Activated naive CD4-positive, alpha-beta T cell treated with anti-CD3 and anti-CD28 coated beads for 36 hours (primary cell): ENCODE results near the gene ARPIN. TPM values are rescaled to one million over a fixed set of nuclear protein-coding genes. Genes with fewer than 3 reads are reported as not detected.
A peak's percentile ranks its signal among the peaks of the same experiment; 100 is the strongest.

Experiments
- CTCF ChIA-PET: fragments of 350-600 bp; sonication (Branson Sonifier 250); formaldehyde crosslinking; loops from one replicate; lab custom pipeline; 2021; ENCODE audit warnings: antibody characterized with exemption; lab: Charles Lee
- DNase-seq: peaks from one replicate; pipeline ENCODE4 v3.0.0-alpha.2; 2020
- H3K27ac Mint-ChIP-seq: one replicate; pipeline ENCODE4 v1.8.0; 2021; ENCODE audit warnings: mild to moderate bottlenecking, mixed read lengths
- H3K27me3 Mint-ChIP-seq: one replicate; pipeline ENCODE4 v1.8.0; 2021; ENCODE audit warnings: low read depth, mixed read lengths
- H3K36me3 Mint-ChIP-seq: one replicate; pipeline ENCODE4 v1.8.0; 2021; ENCODE audit warnings: low read depth, mixed read lengths
- H3K4me1 Mint-ChIP-seq: one replicate; pipeline ENCODE4 v1.8.0; 2021; ENCODE audit warnings: low read depth, mixed read lengths
- H3K4me3 Mint-ChIP-seq: one replicate; pipeline ENCODE4 v1.8.0; 2021; ENCODE audit warnings: mild to moderate bottlenecking, moderate library complexity, mixed read lengths
- H3K9me3 Mint-ChIP-seq: one replicate; pipeline ENCODE4 v1.8.0; 2021; ENCODE audit warnings: mixed read lengths
- intact Hi-C: fragments of 100-400 bp; cut with micrococcal nuclease; formaldehyde crosslinking; loops from one replicate; pipeline ENCODE4 v1.15.1; 2023
- total RNA-seq, 2 experiments: library from RNA; stranded (reverse); gene quantifications; one replicate each; pipeline ENCODE4 v1.2.3, GENCODE V29; 2021

The ARPIN gene
- total RNA-seq, 2 experiments from 2014 or later, result not detected

DNA sequence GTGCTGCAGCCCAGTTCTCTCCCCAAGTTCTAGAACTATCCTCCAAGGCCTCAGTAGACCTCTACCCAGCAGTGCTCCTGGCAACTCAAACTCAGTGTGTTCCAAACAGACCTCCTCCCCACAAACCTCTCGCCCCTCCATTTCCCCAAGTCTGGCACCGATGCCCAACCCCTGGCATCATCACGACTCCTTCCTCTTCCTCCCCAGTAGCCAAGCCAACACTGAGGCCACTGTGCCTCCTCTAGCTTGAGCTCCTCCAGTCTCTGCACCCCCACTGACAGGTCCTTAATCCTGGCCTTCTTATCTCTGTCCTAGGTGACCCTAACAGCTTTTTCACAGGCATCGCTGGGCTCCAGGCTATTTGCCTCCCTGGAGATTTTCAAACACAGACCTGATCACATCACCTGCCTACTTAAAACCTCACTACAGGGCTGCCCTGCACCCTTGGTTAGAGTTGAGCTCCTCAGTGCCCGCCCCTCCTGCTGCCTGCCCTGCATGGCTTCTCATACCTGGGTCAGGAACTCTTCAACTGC, 6.8 kb downstream of the ARPIN start:
- Mint-ChIP-seq H3K36me3 (no peaks in the 10 kb centered on the region), H3K27me3 (peaks cover 8% of the 10 kb centered on the region), H3K4me3 (no peak overlapping the region), H3K4me1 (no peaks in the 10 kb centered on the region), H3K9me3 (no peaks in the 10 kb centered on the region), H3K27ac (no peak overlapping the region)
- CTCF ChIA-PET, result interaction anchor here (1.2 kb wide), 1 partner anchor 164 kb away, joined by 5 read pairs; no protein-coding TSS in a partner anchor
- no peak for DNase-seq
- intact Hi-C loops, result no loop called here

DNA sequence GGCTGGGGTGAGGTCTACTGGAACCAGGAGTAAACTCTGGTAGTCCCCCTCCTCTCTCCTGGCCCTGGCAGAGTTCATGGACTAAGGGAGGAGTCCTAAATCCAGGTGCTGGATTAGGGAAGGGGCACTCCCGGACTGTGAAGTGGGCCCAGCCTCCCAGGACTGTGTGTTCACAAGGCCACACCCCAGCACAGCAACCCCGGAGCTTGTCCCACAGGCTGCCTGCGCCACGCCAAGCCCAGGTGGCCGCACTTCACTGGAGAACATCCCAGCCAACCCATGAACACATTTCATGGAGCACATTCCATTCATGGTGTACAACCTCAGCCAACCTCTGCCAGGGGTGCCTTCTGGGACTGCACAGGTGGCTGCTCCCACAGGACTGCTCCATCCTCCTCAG, 8.2 kb downstream of the ARPIN start:
- no peak for DNase-seq
- Mint-ChIP-seq H3K4me3 (no peak overlapping the region), H3K36me3 (no peaks in the 10 kb centered on the region), H3K27ac (no peak overlapping the region), H3K9me3 (no peaks in the 10 kb centered on the region), H3K4me1 (no peaks in the 10 kb centered on the region), H3K27me3 (no peaks in the 10 kb centered on the region)
- CTCF ChIA-PET, result interaction anchor here (0.9 to 1.2 kb wide), 2 partner anchors 165 to 167 kb away, joined by 3 to 5 read pairs; no protein-coding TSS in a partner anchor
- intact Hi-C loops, result no loop called here

DNA sequence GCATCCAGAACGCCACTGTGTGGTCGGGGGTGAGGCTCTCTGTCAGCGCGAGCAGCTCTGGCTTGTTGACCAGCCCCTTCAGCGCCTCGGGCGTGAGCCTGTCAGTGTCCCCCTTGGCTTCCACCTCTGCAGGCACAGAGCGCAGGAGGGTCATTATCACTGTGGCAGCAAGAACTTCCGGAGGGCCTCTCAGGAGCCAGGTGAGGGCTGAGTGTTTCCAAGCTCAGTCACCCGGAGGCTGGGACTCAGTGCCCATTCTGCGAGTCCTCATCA, 9.0 kb downstream of the ARPIN start:
- no peak overlapping the region for H3K4me3 Mint-ChIP-seq
- no peaks in the 10 kb centered on the region for H3K27me3 Mint-ChIP-seq
- no peaks in the 10 kb centered on the region for H3K36me3 Mint-ChIP-seq
- no peaks in the 10 kb centered on the region for H3K4me1 Mint-ChIP-seq
- no peaks in the 10 kb centered on the region for H3K9me3 Mint-ChIP-seq
- H3K27ac Mint-ChIP-seq, result no peak overlapping the region
- intact Hi-C loops, result no loop called here
- CTCF ChIA-PET, result interaction anchor here (0.9 kb wide), 1 partner anchor 167 kb away, joined by 3 read pairs; no protein-coding TSS in a partner anchor
- DNase-seq, result no peak

DNA sequence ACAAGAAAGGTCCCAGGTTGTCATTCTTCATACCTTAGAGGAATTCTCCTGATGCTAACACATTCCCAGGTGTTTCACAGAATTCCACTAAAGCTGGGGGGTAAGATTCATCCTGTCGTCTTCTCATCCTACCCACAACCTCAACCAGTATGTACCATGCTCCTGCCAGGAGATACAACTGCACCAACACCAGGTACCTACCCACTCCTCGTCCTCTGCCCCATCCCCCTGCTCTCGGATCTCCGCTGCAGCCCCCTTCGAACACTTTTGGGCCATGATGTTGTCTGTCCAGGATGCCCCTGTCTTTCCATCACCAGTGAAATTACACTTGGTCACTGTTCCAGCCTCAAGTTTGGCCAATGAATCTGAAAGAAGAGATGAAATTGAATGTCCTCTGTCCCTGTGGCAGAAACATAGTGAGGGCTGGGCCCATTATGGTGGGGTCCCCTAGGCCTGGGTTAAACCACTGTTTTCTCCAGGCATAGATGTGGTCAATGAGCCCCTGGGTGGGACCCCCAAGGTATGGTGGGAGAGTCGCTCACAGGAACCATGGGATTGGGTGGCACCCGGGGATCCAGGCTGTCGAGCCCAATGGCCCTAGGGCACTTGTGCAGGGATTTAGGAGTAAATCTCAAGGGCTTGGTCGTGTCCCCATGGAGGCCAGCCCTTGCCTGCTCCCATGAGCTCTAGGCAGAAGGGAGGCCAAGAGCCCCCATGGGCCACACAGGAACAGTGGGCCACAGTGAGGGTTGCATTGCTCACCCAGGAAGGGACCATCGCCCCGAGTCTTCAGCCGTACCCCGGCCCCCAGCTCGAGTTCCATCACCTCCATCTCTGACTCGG, 9.5 kb downstream of the ARPIN start:
- H3K36me3 Mint-ChIP-seq, result no peaks in the 10 kb centered on the region
- CTCF ChIA-PET, result no interaction called here
- H3K9me3 Mint-ChIP-seq, result no peaks in the 10 kb centered on the region
- no peaks in the 10 kb centered on the region for H3K27me3 Mint-ChIP-seq
- H3K27ac Mint-ChIP-seq, result no peak overlapping the region
- no peak for DNase-seq
- no peaks in the 10 kb centered on the region for H3K4me1 Mint-ChIP-seq
- intact Hi-C loops, result no loop called here
- H3K4me3 Mint-ChIP-seq, result no peak overlapping the region

DNA sequence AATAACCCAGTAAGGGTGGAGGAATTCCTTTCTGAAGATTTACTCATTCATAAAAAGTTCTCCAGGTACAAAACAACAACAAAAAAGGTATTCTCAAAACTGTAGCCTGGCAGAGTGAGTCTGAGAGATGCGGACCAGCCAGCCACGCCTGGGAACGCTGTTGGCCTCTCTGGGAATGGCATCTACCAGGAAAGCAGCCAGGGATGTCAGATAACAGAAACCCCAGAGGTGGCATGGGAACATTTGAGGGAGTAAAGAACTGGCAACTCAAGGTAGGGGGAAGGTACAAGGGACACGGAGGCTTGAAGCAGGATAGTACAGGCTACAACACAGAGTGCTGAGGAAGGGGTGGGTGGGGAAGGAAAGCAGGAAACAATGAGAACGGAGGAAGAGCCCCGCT, 11.9 kb downstream of the ARPIN start:
- Mint-ChIP-seq H3K4me3 (no peak overlapping the region), H3K27ac (no peak overlapping the region), H3K36me3 (no peaks in the 10 kb centered on the region), H3K9me3 (no peaks in the 10 kb centered on the region), H3K4me1 (peaks cover 11% of the 10 kb centered on the region), H3K27me3 (no peaks in the 10 kb centered on the region)
- DNase-seq, result no peak
- intact Hi-C loops, result no loop called here
- CTCF ChIA-PET, result interaction anchor here (7.0 kb wide), 1 partner anchor 172 kb away, joined by 60 read pairs; no protein-coding TSS in a partner anchor

DNA sequence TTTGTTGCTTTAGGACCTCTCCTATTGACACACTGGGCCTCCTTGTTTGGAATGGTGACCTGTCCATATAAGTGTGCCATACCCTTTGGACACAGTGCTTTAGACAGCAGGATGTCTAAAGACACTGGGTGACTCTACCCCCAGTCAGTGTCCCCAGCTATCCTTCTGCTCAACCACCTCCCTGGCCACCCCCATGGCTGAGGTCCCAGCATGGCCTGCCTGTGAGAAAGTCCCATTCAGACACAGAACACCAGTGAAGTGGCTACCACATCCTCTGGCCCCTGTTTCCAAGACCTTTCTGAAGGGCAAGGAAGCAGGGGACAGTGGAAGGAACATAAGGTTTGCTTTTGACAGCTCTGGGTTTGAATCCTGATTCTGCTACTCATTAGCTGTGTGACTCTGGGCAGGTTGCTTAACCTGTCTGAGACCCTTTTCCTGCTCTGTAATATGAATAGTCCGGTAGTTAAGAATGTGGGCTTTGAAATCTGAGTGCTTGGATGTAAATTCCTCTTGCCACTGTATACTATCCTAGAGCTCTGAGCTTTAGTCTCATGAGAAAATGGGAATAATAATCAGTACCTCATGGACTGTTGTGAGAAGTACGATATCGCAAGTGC, 12.7 kb downstream of the ARPIN start:
- CTCF ChIA-PET, result interaction anchor here (0.7 to 7.0 kb wide), 4 partner anchors 11 to 173 kb away, joined by 3 to 60 read pairs (median 6); no protein-coding TSS in a partner anchor
- Mint-ChIP-seq H3K4me1 (peaks cover 13% of the 10 kb centered on the region), H3K27ac (no peak overlapping the region), H3K36me3 (no peaks in the 10 kb centered on the region), H3K27me3 (no peaks in the 10 kb centered on the region), H3K4me3 (no peak overlapping the region), H3K9me3 (no peaks in the 10 kb centered on the region)
- no peak for DNase-seq
- intact Hi-C loops, result loop anchor here (10.0 kb wide), 2 partner anchors 365 to 565 kb away; partner anchors contain the start of genes NGRN and POLG

DNA sequence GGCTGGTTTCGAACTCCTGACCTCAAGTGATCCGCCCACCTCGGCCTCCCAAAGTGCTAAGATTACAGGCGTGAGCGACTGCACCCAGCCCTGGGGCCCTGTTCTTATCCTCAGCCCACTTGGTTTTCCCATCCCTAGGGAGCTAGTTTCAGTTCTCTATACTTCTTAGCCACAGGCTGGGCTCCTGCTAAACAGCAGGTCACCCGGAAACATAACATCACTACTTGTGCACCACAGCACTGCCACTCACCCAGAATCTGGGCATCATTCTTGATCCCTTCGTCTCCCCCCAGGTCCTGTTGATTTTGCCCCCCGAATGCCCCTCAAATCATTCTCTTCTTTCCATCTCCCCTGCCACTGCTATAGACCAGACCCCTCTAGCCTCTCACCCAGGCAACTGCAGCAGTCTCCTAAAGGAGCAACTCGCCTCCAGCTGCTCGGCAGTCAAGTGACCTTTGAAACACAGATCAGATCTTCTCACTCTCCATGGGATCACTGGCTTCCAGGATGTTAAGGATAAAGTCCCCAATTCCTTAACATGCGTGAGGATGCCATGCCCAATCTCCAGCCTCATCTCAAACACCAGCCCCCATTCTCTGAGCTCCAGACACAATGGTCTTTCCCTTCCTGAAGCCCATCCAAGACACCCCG, 13.3 kb downstream of the ARPIN start:
- H3K27ac Mint-ChIP-seq, result no peak overlapping the region
- intact Hi-C loops, result loop anchor here (10.0 kb wide), 2 partner anchors 365 to 565 kb away; partner anchors contain the start of genes NGRN and POLG
- CTCF ChIA-PET, result interaction anchor here (0.7 to 7.0 kb wide), 6 partner anchors 12 to 333 kb away, joined by 3 to 60 read pairs (median 4); no protein-coding TSS in a partner anchor
- no peaks in the 10 kb centered on the region for H3K27me3 Mint-ChIP-seq
- peaks cover 16% of the 10 kb centered on the region for H3K4me1 Mint-ChIP-seq
- H3K4me3 Mint-ChIP-seq, result no peak overlapping the region
- H3K36me3 Mint-ChIP-seq, result no peaks in the 10 kb centered on the region
- no peak for DNase-seq
- H3K9me3 Mint-ChIP-seq, result no peaks in the 10 kb centered on the region

DNA sequence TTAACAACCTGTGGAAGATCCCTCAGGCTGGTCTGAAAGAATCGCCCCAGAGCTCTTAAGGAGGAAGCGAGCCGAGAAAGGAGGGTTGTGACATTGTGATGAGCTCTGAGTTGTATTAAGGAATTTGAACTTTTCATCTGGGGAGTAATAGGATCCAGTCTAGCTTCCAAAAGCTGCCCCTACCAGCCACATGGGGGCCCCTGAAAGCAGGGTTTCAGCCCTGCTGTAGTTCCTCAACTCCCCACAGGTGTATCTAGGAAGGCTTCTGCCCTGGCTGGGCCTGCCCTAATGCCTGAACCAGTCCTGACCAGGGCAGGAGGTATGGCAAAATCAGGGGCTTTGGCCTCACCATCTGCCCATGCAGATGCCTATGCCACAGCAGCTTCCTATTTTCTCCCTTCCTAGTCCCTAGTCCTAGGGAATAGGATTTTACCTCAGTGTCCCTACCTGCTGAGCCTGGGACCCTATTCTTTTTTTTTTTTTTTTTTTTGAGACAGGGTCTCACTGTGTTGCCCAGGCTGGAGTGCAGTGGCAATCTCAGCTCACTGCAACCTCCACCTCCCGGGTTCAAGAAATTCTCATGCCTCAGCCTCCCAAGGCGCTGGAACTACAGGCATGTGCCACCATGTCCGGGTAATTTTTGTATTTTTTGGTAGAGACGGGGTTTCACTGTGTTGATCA, 14.0 kb downstream of the ARPIN start:
- no peaks in the 10 kb centered on the region for H3K27me3 Mint-ChIP-seq
- H3K36me3 Mint-ChIP-seq, result no peaks in the 10 kb centered on the region
- H3K9me3 Mint-ChIP-seq, result no peaks in the 10 kb centered on the region
- H3K4me1 Mint-ChIP-seq, result peaks cover 18% of the 10 kb centered on the region
- no peak overlapping the region for H3K27ac Mint-ChIP-seq
- DNase-seq, result peak; percentile 66
- no peak overlapping the region for H3K4me3 Mint-ChIP-seq
- intact Hi-C loops, result loop anchor here (1.0 to 10.0 kb wide), 3 partner anchors 173 to 564 kb away; partner anchors contain the start of genes NGRN and POLG
- CTCF ChIA-PET, result interaction anchor here (0.5 to 7.0 kb wide), 21 partner anchors 10 to 334 kb away, joined by 3 to 60 read pairs (median 4); no protein-coding TSS in a partner anchor

DNA sequence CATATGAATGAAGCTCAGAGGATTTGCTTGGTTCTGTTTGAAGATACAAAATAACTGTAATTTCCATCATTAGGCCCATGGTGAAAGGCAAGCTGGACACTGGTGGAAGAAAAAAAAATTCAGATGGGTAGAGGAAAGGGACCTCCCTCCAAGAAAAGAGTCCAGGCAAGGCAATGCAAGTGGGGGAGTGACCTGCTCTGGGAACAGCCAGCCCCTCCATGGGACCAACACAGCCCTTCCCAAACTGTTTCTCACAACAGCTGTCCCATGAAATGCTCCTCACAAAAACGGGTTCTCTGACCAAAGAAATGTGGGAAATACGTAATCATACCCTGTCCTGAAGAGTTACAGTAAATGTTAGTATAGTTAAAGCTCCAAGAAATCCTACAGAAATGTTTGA, 14.6 kb downstream of the ARPIN start:
- H3K27ac Mint-ChIP-seq, result no peak overlapping the region
- CTCF ChIA-PET, result interaction anchor here (0.5 to 7.0 kb wide), 22 partner anchors 10 to 334 kb away, joined by 3 to 60 read pairs (median 4); no protein-coding TSS in a partner anchor

DNA sequence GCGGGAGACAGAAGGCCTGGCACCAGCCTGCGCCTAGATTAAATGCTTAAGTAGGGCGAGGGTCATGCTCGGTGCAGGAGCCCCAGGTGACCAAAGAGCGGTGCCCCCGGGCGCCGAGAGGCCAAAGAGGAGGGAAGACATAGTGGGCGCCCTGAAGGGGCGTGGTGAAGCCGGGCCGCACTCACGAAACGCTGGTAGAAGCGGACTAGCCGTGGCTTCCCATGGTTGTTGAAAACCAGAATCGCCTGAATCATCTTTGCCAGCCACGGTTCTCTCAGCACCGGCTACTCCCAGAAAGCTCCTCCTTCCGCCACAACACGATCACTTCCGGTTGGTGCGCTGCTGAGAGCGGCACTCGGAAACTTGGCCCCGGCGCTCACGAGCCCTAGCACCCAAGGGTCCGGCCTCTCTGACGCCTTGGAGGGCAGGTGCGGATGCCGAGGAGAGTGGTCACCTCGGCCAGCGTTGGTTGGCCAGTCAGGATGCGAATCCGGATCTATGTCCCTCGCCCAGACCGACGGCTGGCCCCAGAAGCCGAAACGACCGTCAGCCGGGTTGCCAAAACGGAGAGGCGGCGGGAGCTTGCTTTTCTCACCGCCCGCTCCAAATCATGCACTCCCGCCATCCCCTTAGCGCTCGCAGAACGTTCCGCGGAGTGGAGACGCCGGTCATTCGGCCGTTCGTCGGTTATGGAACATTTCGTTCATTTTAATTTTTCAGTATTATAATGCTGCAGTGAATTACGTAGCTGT, 18.9 kb downstream of the ARPIN start, which contains the start of gene AP3S2:
AP3S2 (minus strand) TSS at position 299 of the 752 bp plus-strand sequence; CDS start at position 254, 45 bp downstream.
- CTCF ChIA-PET, result interaction anchor here (0.6 to 1.5 kb wide), 5 partner anchors 17 to 1041 kb away, joined by 3 to 6 read pairs (median 4); partner anchors contain the start of gene UNC45A
- intact Hi-C loops, result loop anchor here (1.0 to 10.0 kb wide), 9 partner anchors 111 to 559 kb away; partner anchors contain the start of genes GDPGP1, MESP1, NGRN and POLG
- Mint-ChIP-seq H3K9me3 (no peaks in the 10 kb centered on the region), H3K36me3 (peaks cover 8% of the 10 kb centered on the region), H3K27ac (peak within 1 kb of the TSS; percentile 96), H3K4me1 (peaks cover 42% of the 10 kb centered on the region), H3K27me3 (no peaks in the 10 kb centered on the region), H3K4me3 (peak within 1 kb of the TSS; percentile 97)
- DNase-seq, result peak; percentile 94

More for the DNA sequence above, 14.6 kb downstream of the ARPIN start:
- Mint-ChIP-seq H3K4me1 (peaks cover 18% of the 10 kb centered on the region), H3K4me3 (no peak overlapping the region), H3K9me3 (no peaks in the 10 kb centered on the region), H3K27me3 (no peaks in the 10 kb centered on the region), H3K36me3 (peaks cover 3% of the 10 kb centered on the region)
- no peak for DNase-seq
- intact Hi-C loops, result loop anchor here (1.0 to 10.0 kb wide), 3 partner anchors 173 to 563 kb away; partner anchors contain the start of genes NGRN and POLG
